ENCODE results near the gene MTMR12.
"Not testable (repeated sequence)": the region's sequence is repeated elsewhere in the genome, so short reads cannot be mapped to it uniquely, and the experiment has no call there.

DNA sequence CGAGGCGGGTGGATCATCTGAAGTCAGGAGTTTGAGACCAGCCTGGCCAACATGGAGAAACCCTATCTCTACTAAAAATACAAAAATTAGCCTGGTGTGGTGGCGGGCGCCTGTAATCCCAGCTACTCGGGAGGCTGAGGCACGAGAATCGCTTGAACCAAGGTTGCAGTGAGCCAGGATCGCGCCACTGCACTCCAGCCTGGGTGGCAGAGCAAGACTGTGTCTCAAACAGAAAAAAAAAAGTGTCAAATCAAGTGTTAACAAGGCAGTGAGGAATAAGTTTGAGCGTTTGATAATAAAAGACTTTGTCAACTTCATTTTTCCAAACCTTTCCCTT, 1.4 kb upstream of the MTMR12 start:
- TF ChIP-seq, protein P1, sequence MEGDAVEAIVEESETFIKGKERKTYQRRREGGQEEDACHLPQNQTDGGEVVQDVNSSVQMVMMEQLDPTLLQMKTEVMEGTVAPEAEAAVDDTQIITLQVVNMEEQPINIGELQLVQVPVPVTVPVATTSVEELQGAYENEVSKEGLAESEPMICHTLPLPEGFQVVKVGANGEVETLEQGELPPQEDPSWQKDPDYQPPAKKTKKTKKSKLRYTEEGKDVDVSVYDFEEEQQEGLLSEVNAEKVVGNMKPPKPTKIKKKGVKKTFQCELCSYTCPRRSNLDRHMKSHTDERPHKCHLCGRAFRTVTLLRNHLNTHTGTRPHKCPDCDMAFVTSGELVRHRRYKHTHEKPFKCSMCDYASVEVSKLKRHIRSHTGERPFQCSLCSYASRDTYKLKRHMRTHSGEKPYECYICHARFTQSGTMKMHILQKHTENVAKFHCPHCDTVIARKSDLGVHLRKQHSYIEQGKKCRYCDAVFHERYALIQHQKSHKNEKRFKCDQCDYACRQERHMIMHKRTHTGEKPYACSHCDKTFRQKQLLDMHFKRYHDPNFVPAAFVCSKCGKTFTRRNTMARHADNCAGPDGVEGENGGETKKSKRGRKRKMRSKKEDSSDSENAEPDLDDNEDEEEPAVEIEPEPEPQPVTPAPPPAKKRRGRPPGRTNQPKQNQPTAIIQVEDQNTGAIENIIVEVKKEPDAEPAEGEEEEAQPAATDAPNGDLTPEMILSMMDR (IDR thresholded peaks at IDR 0.05) = not testable (repeated sequence)
- TF ChIP-seq POLR2A (IDR thresholded peaks at IDR 0.05) = not testable (repeated sequence)
